ENCODE data around the gene PALS2.

The PALS2 gene, protein sequence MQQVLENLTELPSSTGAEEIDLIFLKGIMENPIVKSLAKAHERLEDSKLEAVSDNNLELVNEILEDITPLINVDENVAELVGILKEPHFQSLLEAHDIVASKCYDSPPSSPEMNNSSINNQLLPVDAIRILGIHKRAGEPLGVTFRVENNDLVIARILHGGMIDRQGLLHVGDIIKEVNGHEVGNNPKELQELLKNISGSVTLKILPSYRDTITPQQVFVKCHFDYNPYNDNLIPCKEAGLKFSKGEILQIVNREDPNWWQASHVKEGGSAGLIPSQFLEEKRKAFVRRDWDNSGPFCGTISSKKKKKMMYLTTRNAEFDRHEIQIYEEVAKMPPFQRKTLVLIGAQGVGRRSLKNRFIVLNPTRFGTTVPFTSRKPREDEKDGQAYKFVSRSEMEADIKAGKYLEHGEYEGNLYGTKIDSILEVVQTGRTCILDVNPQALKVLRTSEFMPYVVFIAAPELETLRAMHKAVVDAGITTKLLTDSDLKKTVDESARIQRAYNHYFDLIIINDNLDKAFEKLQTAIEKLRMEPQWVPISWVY

DNA sequence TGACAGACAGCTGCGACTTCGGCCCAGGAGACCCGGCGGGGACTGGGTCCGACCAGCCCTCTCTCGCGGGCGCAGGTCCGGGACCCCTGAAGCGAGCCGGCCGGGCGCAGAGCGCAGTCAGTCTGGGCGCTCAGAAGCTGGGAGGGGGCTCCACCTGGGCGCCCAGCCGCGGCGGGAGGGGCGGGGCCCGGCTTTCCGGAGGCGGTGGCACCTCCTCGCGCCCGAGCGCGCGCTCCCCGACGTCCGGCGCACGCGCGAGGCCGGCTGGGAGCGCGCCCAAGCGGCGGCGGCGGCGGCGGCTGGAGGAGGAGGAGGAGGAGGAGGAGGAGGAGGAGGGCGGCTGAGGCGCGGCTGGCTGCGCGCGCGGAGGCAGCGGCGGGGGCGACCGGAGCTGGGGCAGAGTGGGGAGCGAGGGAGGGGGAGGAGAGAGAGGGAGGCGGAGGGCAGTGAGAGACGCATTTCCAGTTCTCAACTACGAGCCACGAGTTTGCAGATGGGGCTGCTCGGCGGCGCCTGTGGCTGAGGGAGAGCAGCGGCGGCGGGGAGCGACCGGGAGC is at the start of gene PALS2:
TSS of gene PALS2 (plus strand) at position 456 of the 557 bp plus-strand sequence. CDS start 50,216 bp downstream, outside the sequence.
- H3K36me3 ChIP-seq (ENCODE audit: insufficient read depth) = no peaks in the 10 kb centered on the region
- H3K9ac ChIP-seq = peak within 1 kb of the TSS; percentile 81
- peaks cover 43% of the 10 kb centered on the region for H3K79me2 ChIP-seq (ENCODE audit: insufficient read depth, low read depth)
- peak within 1 kb of the TSS; percentile 26 for H3K4me3 ChIP-seq (IDR thresholded peaks at IDR 0.05; ENCODE audit: insufficient read depth, low read depth, low read length)
- H2AFZ ChIP-seq (ENCODE audit: low read depth) = peak within 1 kb of the TSS; percentile 99
- H4K20me1 ChIP-seq (ENCODE audit: insufficient read depth) = peaks cover 32% of the 10 kb centered on the region
- H3K4me1 ChIP-seq (ENCODE audit: low read depth, poor library complexity, severe bottlenecking) = peaks cover 41% of the 10 kb centered on the region
- TF ChIP-seq, protein P1, sequence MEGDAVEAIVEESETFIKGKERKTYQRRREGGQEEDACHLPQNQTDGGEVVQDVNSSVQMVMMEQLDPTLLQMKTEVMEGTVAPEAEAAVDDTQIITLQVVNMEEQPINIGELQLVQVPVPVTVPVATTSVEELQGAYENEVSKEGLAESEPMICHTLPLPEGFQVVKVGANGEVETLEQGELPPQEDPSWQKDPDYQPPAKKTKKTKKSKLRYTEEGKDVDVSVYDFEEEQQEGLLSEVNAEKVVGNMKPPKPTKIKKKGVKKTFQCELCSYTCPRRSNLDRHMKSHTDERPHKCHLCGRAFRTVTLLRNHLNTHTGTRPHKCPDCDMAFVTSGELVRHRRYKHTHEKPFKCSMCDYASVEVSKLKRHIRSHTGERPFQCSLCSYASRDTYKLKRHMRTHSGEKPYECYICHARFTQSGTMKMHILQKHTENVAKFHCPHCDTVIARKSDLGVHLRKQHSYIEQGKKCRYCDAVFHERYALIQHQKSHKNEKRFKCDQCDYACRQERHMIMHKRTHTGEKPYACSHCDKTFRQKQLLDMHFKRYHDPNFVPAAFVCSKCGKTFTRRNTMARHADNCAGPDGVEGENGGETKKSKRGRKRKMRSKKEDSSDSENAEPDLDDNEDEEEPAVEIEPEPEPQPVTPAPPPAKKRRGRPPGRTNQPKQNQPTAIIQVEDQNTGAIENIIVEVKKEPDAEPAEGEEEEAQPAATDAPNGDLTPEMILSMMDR (conservative IDR thresholded peaks at IDR 0.05; ENCODE audit: low read depth, low read length) = no peak
- H3K4me2 ChIP-seq = peak within 1 kb of the TSS; percentile 92
- H3K27ac ChIP-seq = peak within 1 kb of the TSS; percentile 79
- no peaks in the 10 kb centered on the region for H3K27me3 ChIP-seq (ENCODE audit: insufficient read depth, low read depth)

DNA sequence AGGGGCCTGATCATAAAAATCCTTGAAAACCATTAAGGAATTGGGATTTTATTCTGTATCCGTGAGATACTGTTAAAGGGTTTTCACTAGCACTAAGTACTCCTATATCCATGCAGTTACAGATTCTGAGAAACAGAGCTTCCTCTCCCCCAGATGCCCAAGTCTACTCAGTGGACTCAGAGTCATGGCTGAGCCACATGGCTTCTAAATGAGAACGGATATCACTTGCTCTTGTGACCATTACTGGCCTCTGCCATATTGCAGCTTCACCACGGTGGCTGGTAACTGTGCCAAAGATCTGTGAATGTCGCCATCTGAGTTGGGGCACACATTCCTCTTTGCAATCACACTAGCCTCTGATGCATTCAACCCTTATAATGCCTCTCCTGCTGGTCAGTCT is 42.0 kb upstream of the PALS2 start:
- no peak overlapping the region for H3K4me2 ChIP-seq
- H3K36me3 ChIP-seq (ENCODE audit: insufficient read depth) = no peaks in the 10 kb centered on the region
- TF ChIP-seq, protein P1 (conservative IDR thresholded peaks at IDR 0.05; ENCODE audit: low read depth, low read length) = no peak
- no peak overlapping the region for H3K27ac ChIP-seq
- no peak overlapping the region for H2AFZ ChIP-seq (ENCODE audit: low read depth)
- no peaks in the 10 kb centered on the region for H3K4me1 ChIP-seq (ENCODE audit: low read depth, poor library complexity, severe bottlenecking)
- H3K9ac ChIP-seq = no peak overlapping the region
- no peaks in the 10 kb centered on the region for H3K79me2 ChIP-seq (ENCODE audit: insufficient read depth, low read depth)
- H4K20me1 ChIP-seq (ENCODE audit: insufficient read depth) = no peaks in the 10 kb centered on the region
- no peak overlapping the region for H3K4me3 ChIP-seq (IDR thresholded peaks at IDR 0.05; ENCODE audit: insufficient read depth, low read depth, low read length)
- H3K27me3 ChIP-seq (ENCODE audit: insufficient read depth, low read depth) = no peaks in the 10 kb centered on the region

DNA sequence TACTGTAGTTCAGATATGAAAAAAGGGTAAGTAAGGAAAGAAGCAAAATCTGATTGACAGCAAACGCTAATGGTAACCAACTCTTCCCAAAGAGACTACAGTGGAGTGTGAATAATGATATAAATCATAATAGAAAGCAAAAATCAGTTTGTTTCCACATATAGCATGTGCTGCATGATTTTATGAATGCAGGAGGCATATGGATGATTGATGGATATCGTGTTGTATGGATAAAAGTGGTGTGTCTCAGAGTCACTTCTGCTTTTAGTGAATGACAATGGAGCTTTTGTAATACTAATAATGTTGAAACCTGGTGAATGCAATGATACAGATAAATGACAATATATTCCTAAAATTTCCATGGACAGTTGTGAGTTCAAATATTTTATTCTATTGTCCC is 36.6 kb upstream of the PALS2 start:
- TF ChIP-seq, protein P1 (conservative IDR thresholded peaks at IDR 0.05; ENCODE audit: low read depth, low read length) = no peak
- H3K4me2 ChIP-seq = no peak overlapping the region
- no peak overlapping the region for H3K4me3 ChIP-seq (IDR thresholded peaks at IDR 0.05; ENCODE audit: insufficient read depth, low read depth, low read length)
- no peaks in the 10 kb centered on the region for H3K79me2 ChIP-seq (ENCODE audit: insufficient read depth, low read depth)
- H3K36me3 ChIP-seq (ENCODE audit: insufficient read depth) = no peaks in the 10 kb centered on the region
- no peaks in the 10 kb centered on the region for H3K27me3 ChIP-seq (ENCODE audit: insufficient read depth, low read depth)
- H2AFZ ChIP-seq (ENCODE audit: low read depth) = no peak overlapping the region
- no peak overlapping the region for H3K27ac ChIP-seq
- no peaks in the 10 kb centered on the region for H4K20me1 ChIP-seq (ENCODE audit: insufficient read depth)
- H3K9ac ChIP-seq = no peak overlapping the region
- H3K4me1 ChIP-seq (ENCODE audit: low read depth, poor library complexity, severe bottlenecking) = no peaks in the 10 kb centered on the region

DNA sequence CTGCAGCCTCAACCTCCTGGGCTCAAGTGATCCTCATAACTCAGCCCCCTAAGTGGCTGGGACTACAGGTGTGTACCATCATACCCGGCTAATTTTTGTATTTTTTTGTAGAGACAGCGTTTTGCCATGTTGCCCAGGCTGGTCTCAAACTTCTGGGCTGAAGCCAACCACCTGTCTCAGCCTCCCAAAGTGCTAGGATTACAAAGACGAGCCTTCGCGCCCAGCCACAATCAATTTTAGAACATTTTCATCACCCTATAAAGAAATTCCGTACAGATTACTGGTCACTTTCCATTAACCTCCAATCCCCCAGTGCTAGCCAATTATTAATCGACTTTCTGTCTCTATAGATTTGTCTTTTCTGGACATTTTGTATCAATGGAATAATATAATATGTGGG is 32.3 kb upstream of the PALS2 start:
- TF ChIP-seq, protein P1 (conservative IDR thresholded peaks at IDR 0.05; ENCODE audit: low read depth, low read length) = no peak
- Histone ChIP-seq H3K36me3 (ENCODE audit: insufficient read depth) (no peaks in the 10 kb centered on the region), H3K4me1 (ENCODE audit: low read depth, poor library complexity, severe bottlenecking) (no peaks in the 10 kb centered on the region), H3K27ac (no peak overlapping the region), H4K20me1 (ENCODE audit: insufficient read depth) (no peaks in the 10 kb centered on the region), H3K9ac (no peak overlapping the region), H3K4me3 (IDR thresholded peaks at IDR 0.05; ENCODE audit: insufficient read depth, low read depth, low read length) (no peak overlapping the region), H3K27me3 (ENCODE audit: insufficient read depth, low read depth) (no peaks in the 10 kb centered on the region), H3K79me2 (ENCODE audit: insufficient read depth, low read depth) (no peaks in the 10 kb centered on the region), H3K4me2 (no peak overlapping the region), H2AFZ (ENCODE audit: low read depth) (no peak overlapping the region)
